Endothelial cell of umbilical vein (primary cell): ENCODE data around the gene UBE3D.

ENCODE experiments used
- EZH2 ChIP-seq: IDR thresholded peaks from 2 replicates; pipeline ENCODE4 v1.6.1; 2012; ENCODE audit warnings: borderline replicate concordance, low read depth, mild to moderate bottlenecking, moderate library complexity, low read length, inconsistent platforms; ENCODE audit not compliant: severe bottlenecking
- FOS ChIP-seq: IDR thresholded peaks from 2 replicates; pipeline ENCODE4 v1.6.1; 2011; ENCODE audit warnings: mild to moderate bottlenecking, low read length, moderate library complexity, borderline replicate concordance; ENCODE audit not compliant: insufficient read depth
- JUN ChIP-seq: IDR thresholded peaks from 2 replicates; pipeline ENCODE4 v1.6.1; 2011; ENCODE audit warnings: borderline replicate concordance, low read depth; ENCODE audit not compliant: insufficient read length, insufficient read depth
- MYC ChIP-seq: IDR thresholded peaks from one replicate; pipeline ENCODE4 v1.6.1; 2011; ENCODE audit warnings: mild to moderate bottlenecking, low read depth, low read length
- POLR2A ChIP-seq: IDR thresholded peaks from 2 replicates; pipeline ENCODE4 v1.6.1; 2012; ENCODE audit warnings: low read depth, mild to moderate bottlenecking, control low read depth, low read length
- POLR2AphosphoS5 ChIP-seq: IDR thresholded peaks from 2 replicates; pipeline ENCODE4 v1.6.1; 2012; ENCODE audit warnings: low read depth, mild to moderate bottlenecking, control low read depth, low read length, moderate library complexity; ENCODE audit not compliant: insufficient read depth
- TF ChIP-seq, protein P1 (sequence below), 2 donors: IDR thresholded peaks; 1 replicate in 1 of 2; 2 replicates in 1 of 2; pipeline ENCODE4 v1.5.1; 2011; ENCODE audit warnings: low read length in 2 of 2, mild to moderate bottlenecking in 2 of 2, moderate library complexity in 2 of 2, control low read depth in 1 of 2, inconsistent platforms in 1 of 2, low read depth in 1 of 2; ENCODE audit not compliant: insufficient read depth in 1 of 2; ENCODE audit errors: extremely low read depth in 1 of 2
- TF ChIP-seq, protein P2 (sequence below): IDR thresholded peaks from 2 replicates; pipeline ENCODE4 v1.6.1; 2011; ENCODE audit not compliant: insufficient read depth, insufficient read length

DNA sequence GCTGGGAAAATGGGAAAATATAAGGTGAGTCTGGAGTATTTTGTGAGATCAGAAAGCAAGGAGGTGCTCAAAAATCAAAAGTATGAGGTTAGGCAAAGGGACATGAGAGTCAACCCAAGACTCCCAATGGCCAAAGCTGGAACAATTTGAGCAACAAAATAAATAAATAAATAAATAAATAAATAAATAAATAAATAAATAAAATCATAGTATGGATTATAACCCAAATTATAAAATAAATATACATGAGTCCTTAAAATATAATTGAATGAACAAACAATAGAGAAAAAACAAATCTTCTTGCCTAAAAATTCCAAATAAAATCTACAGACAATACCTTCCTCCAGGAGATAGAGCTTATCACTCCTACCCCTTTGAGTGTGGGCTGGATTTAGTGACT, 69.5 kb downstream of the UBE3D start:
- no peak for TF ChIP-seq POLR2AphosphoS5
- TF ChIP-seq, protein P1, sequence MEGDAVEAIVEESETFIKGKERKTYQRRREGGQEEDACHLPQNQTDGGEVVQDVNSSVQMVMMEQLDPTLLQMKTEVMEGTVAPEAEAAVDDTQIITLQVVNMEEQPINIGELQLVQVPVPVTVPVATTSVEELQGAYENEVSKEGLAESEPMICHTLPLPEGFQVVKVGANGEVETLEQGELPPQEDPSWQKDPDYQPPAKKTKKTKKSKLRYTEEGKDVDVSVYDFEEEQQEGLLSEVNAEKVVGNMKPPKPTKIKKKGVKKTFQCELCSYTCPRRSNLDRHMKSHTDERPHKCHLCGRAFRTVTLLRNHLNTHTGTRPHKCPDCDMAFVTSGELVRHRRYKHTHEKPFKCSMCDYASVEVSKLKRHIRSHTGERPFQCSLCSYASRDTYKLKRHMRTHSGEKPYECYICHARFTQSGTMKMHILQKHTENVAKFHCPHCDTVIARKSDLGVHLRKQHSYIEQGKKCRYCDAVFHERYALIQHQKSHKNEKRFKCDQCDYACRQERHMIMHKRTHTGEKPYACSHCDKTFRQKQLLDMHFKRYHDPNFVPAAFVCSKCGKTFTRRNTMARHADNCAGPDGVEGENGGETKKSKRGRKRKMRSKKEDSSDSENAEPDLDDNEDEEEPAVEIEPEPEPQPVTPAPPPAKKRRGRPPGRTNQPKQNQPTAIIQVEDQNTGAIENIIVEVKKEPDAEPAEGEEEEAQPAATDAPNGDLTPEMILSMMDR (IDR thresholded peaks at IDR 0.05; ENCODE audit: extremely low read depth in 1 of 2, insufficient read depth in 1 of 2, low read depth in 1 of 2, low read length in 2 of 2): no peak
- TF ChIP-seq EZH2: no peak
- TF ChIP-seq POLR2A: no peak
- no peak for TF ChIP-seq FOS
- TF ChIP-seq MYC: no peak
- TF ChIP-seq JUN: no peak
- TF ChIP-seq, protein P2, sequence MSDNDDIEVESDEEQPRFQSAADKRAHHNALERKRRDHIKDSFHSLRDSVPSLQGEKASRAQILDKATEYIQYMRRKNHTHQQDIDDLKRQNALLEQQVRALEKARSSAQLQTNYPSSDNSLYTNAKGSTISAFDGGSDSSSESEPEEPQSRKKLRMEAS: no peak
